Neural progenitor cell (in vitro differentiated cells): Measurements from ENCODE around the gene WDR7. TPM values are rescaled to one million over a fixed set of nuclear protein-coding genes. Genes with fewer than 3 reads are reported as not detected.

ENCODE experiments used
- DNase-seq: peaks from one replicate; pipeline ENCODE4 v3.0.0-alpha.2; 2016; ENCODE audit warnings: low spot score
- H2AFZ ChIP-seq: fragments of 200-600 bp; sonication (generic); replicated peaks from 2 replicates; pipeline ENCODE4 v1.6.1; 2016; ENCODE audit warnings: antibody characterized with exemption
- H3F3A ChIP-seq: fragments of 200-600 bp; sonication (generic); 2 replicates; pipeline ENCODE4 v1.6.1; 2016; ENCODE audit warnings: antibody characterized with exemption, low read depth
- H3K27ac ChIP-seq: fragments of 200-600 bp; sonication (generic); 2 replicates; pipeline ENCODE4 v1.5.1; 2016; ENCODE audit warnings: mild to moderate bottlenecking
- H3K27me3 ChIP-seq: fragments of 200-600 bp; sonication (generic); 2 replicates; pipeline ENCODE4 v1.6.1; 2016; ENCODE audit warnings: mild to moderate bottlenecking, moderate library complexity
- H3K36me3 ChIP-seq: fragments of 200-600 bp; sonication (generic); 2 replicates; pipeline ENCODE4 v1.5.1; 2016
- H3K4me1 ChIP-seq: fragments of 200-600 bp; sonication (generic); 2 replicates; pipeline ENCODE4 v1.6.1; 2016; ENCODE audit warnings: mixed run types
- H3K4me2 ChIP-seq: fragments of 200-600 bp; sonication (generic); 2 replicates; pipeline ENCODE4 v1.6.1; 2016
- H3K4me3 ChIP-seq: fragments of 200-600 bp; sonication (generic); 2 replicates; pipeline ENCODE4 v1.5.1; 2016
- H3K79me2 ChIP-seq: fragments of 200-600 bp; sonication (generic); 2 replicates; pipeline ENCODE4 v1.6.1; 2016; ENCODE audit warnings: low read depth
- H3K9ac ChIP-seq: fragments of 200-600 bp; sonication (generic); 2 replicates; pipeline ENCODE4 v1.6.1; 2016
- H3K9me3 ChIP-seq: fragments of 200-600 bp; sonication (generic); 2 replicates; pipeline ENCODE4 v1.5.1; 2016; ENCODE audit warnings: low read depth
- H4K20me1 ChIP-seq: fragments of 200-600 bp; sonication (generic); 2 replicates; pipeline ENCODE4 v1.6.1; 2016; ENCODE audit warnings: low read depth
- H3K27ac Mint-ChIP-seq: 3 replicates; pipeline ENCODE4 v1.8.0; 2021; ENCODE audit warnings: mixed read lengths
- H3K27me3 Mint-ChIP-seq: 2 replicates; pipeline ENCODE4 v1.8.0; 2022; ENCODE audit warnings: low read depth, mild to moderate bottlenecking, inconsistent platforms, moderate library complexity, mixed read lengths; ENCODE audit not compliant: insufficient read depth
- H3K36me3 Mint-ChIP-seq: 3 replicates; pipeline ENCODE4 v1.8.0; 2021; ENCODE audit warnings: mixed read lengths
- H3K4me1 Mint-ChIP-seq: 3 replicates; pipeline ENCODE4 v1.8.0; 2021; ENCODE audit warnings: mixed read lengths
- H3K4me3 Mint-ChIP-seq: 3 replicates; pipeline ENCODE4 v1.8.0; 2021; ENCODE audit warnings: mild to moderate bottlenecking, moderate library complexity, mixed read lengths
- H3K9me3 Mint-ChIP-seq: 3 replicates; pipeline ENCODE4 v1.8.0; 2020; ENCODE audit warnings: mixed read lengths
- CTCF ChIP-seq: fragments of 200-600 bp; sonication (generic); IDR thresholded peaks from 2 replicates; pipeline ENCODE4 v1.5.1; 2017; ENCODE audit warnings: antibody characterized with exemption, mild to moderate bottlenecking
- EZH2 ChIP-seq: fragments of 200-600 bp; sonication (generic); IDR thresholded peaks from 2 replicates; pipeline ENCODE4 v1.6.1; 2017; ENCODE audit warnings: antibody characterized with exemption, mild to moderate bottlenecking, moderate library complexity
- EZH2phosphoT487 ChIP-seq: fragments of 200-600 bp; sonication (generic); IDR thresholded peaks from 2 replicates; pipeline ENCODE4 v1.6.1; 2017; ENCODE audit warnings: antibody characterized with exemption
- total RNA-seq: library from RNA; depleted of rRNA; stranded (reverse); fragments of >200 nt; gene quantifications from 2 replicates; pipeline ENCODE4 v1.2.3, GENCODE V29; 2015; ENCODE audit warnings: low replicate concordance

WDR7 gene
- total RNA-seq, 1 donor from 2014 or later, result 12.3 TPM

- no peaks in the 10 kb centered on the region for H3K27me3 ChIP-seq
- no peaks in the 10 kb centered on the region for H3K36me3 ChIP-seq
- no peak overlapping the region for H3K4me2 ChIP-seq
- no peak overlapping the region for H2AFZ ChIP-seq
- H3K9me3 Mint-ChIP-seq, result no peaks in the 10 kb centered on the region
- TF ChIP-seq EZH2phosphoT487, result no peak
- TF ChIP-seq EZH2, result no peak
- no peak for TF ChIP-seq CTCF
- no peaks in the 10 kb centered on the region for H4K20me1 ChIP-seq
- H3K27ac ChIP-seq, result no peak overlapping the region
- peaks cover 2% of the 10 kb centered on the region for H3K27me3 Mint-ChIP-seq
- H3K4me1 Mint-ChIP-seq, result peaks cover 12% of the 10 kb centered on the region
- no peak overlapping the region for H3K9ac ChIP-seq
- no peaks in the 10 kb centered on the region for H3K79me2 ChIP-seq
- no peaks in the 10 kb centered on the region for H3K9me3 ChIP-seq
- no peak overlapping the region for H3K27ac Mint-ChIP-seq
- peaks cover 3% of the 10 kb centered on the region for H3K4me1 ChIP-seq
- H3K4me3 ChIP-seq, result no peak overlapping the region
- no peaks in the 10 kb centered on the region for H3K36me3 Mint-ChIP-seq
- H3F3A ChIP-seq, result no peaks in the 10 kb centered on the region
- DNase-seq, result no peak
- no peak overlapping the region for H3K4me3 Mint-ChIP-seq
Measured at GRCh38 chr18:56945171-56946083, 294.3 kb downstream of the WDR7 start.

- Histone ChIP-seq H3K4me3 (no peak overlapping the region), H3K9me3 (no peaks in the 10 kb centered on the region), H3K4me2 (no peak overlapping the region), H4K20me1 (no peaks in the 10 kb centered on the region), H3F3A (no peaks in the 10 kb centered on the region), H3K27me3 (no peaks in the 10 kb centered on the region), H3K9ac (no peak overlapping the region), H3K36me3 (no peaks in the 10 kb centered on the region), H2AFZ (no peak overlapping the region), H3K4me1 (peaks cover 8% of the 10 kb centered on the region), H3K79me2 (no peaks in the 10 kb centered on the region), H3K27ac (no peak overlapping the region)
- Mint-ChIP-seq H3K27ac (no peak overlapping the region), H3K36me3 (no peaks in the 10 kb centered on the region), H3K9me3 (no peaks in the 10 kb centered on the region), H3K4me1 (peaks cover 15% of the 10 kb centered on the region), H3K27me3 (peaks cover 2% of the 10 kb centered on the region), H3K4me3 (no peak overlapping the region)
- no peak for DNase-seq
- TF ChIP-seq EZH2 (no peak), EZH2phosphoT487 (no peak), CTCF (no peak)
Measured at GRCh38 chr18:56947236-56947635, 296.1 kb downstream of the WDR7 start.

- Histone ChIP-seq H3K27ac (no peak overlapping the region), H2AFZ (no peak overlapping the region), H3K79me2 (no peaks in the 10 kb centered on the region), H3F3A (no peaks in the 10 kb centered on the region), H3K9me3 (no peaks in the 10 kb centered on the region), H3K4me1 (peaks cover 8% of the 10 kb centered on the region), H3K27me3 (no peaks in the 10 kb centered on the region), H3K36me3 (no peaks in the 10 kb centered on the region), H4K20me1 (no peaks in the 10 kb centered on the region), H3K4me2 (no peak overlapping the region), H3K4me3 (no peak overlapping the region), H3K9ac (no peak overlapping the region)
- no peaks in the 10 kb centered on the region for H3K9me3 Mint-ChIP-seq
- H3K4me1 Mint-ChIP-seq, result peaks cover 15% of the 10 kb centered on the region
- no peak overlapping the region for H3K4me3 Mint-ChIP-seq
- DNase-seq, result no peak
- no peaks in the 10 kb centered on the region for H3K36me3 Mint-ChIP-seq
- H3K27me3 Mint-ChIP-seq, result peaks cover 4% of the 10 kb centered on the region
- H3K27ac Mint-ChIP-seq, result no peak overlapping the region
- TF ChIP-seq EZH2phosphoT487 (no peak), EZH2 (no peak)
Measured at GRCh38 chr18:56952026-56952425, 300.9 kb downstream of the WDR7 start.
